Activated CD8-positive, alpha-beta memory T cell treated with anti-CD3 and anti-CD28 coated beads for 48 hours (primary cell): Measurements from ENCODE around the gene MTG2.
A peak's percentile ranks its signal among the peaks of the same experiment; 100 is the strongest.

Experiments
- DNase-seq, 3 experiments: peaks; one replicate each; pipeline ENCODE4 v3.0.0-alpha.2; 2020; ENCODE audit warnings: low read depth in 2 of 3, low spot score in 2 of 3

MTG2 gene

GRCh38 chr20:62219992-62220665 is 37.3 kb downstream of the MTG2 start, which contains the start of gene HRH3:
Gene HRH3, minus strand, starts transcription at chr20:62220278. Its CDS starts 308 bp downstream, at chr20:62219970.
- peak in 1 of 3 experiments; percentile 18 for DNase-seq

GRCh38 chr20:62220666-62221568 is 38.1 kb downstream of the MTG2 start:
- no peak for DNase-seq

DNA sequence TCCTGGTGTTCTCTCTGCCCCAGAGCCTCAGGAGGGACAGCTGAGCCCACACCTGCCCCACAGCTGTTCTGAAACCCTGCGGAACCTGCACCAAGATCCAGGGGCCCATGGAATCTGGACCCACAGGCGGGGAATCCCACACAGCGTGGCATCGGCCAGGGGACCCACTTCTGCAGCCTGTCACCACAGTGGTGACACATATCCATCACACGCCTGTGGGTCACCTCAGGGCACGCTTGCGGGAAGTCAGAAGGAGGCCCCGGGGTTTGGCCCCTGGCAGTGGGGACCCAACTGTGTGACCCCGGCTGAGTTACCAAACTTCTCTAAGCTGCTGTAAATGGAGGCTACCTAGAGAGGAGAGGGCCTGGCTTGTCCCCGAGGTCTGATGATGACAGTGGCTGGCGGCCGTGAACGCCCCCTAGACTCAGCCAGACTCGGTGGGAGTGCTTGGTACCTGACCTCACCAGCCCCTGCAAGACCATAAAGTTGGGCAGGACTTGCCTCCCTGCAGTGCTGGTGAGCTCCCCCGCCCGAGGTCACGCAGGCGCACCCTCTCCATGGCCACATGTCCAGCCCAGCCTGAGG is 39.5 kb downstream of the MTG2 start:
- DNase-seq: no peak

- no peak for DNase-seq
Observed at GRCh38 chr20:62222972-62223371, 40.1 kb downstream of the MTG2 start.

DNA sequence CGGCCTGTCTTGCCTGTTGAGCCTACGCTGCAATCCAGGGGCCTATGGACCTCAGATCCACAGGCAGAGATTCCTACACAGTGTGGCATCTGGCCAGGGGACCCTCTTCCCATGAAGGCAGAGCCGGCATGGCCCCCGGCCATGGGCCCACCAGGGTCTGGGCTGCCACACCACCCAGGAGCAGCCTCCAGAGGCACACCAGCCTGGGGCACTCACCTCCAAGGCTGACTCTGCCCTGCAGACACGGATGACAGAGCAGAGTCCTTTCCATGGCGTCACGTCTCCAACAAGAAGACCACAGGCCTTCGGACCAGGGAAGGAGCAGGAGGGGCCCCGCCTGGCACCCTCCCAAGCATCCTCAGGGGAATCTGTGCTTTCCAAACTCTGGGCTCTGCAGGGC is 40.7 kb downstream of the MTG2 start:
- DNase-seq: no peak

DNA sequence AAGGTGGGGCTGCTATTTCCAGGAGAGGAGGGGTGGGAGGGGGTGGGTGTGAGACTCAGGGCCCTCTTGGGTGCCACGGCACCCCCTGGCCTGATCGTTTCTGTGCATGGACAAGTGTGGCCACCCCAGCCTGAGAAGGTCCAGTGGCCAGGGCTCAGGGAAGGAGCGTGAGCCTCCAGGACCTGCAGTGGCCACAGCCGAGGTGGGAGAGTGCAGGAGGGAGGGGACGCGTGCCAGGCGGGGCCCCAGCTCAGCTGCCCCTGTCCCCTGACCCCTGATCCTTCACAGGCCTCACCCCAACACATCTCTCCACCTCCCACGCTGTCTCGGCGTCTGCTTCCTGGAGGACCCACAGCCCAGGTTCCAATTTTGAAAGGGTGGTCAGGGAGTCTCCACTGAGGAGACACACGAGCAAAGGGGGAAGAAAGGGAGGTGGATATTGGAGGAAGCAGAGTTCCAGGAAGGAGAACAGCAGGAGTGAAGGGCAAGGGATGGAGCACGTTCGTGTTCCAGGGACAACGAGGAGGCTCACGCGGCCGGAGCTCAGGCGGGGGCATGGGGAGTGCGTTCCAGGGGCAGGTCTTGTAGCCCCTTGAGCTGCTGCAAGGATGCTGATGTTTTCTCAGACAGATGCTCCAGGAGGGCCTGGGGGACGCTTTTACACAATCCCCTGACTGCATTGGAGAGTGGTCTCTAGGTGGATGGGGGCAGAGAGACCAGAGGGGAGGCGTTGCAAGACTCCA is 41.5 kb downstream of the MTG2 start:
- DNase-seq: no peak

- DNase-seq: no peak
Observed at GRCh38 chr20:62225026-62225425, 42.2 kb downstream of the MTG2 start.

GRCh38 chr20:62225820-62226635 is 43.2 kb downstream of the MTG2 start:
- no peak for DNase-seq

DNA sequence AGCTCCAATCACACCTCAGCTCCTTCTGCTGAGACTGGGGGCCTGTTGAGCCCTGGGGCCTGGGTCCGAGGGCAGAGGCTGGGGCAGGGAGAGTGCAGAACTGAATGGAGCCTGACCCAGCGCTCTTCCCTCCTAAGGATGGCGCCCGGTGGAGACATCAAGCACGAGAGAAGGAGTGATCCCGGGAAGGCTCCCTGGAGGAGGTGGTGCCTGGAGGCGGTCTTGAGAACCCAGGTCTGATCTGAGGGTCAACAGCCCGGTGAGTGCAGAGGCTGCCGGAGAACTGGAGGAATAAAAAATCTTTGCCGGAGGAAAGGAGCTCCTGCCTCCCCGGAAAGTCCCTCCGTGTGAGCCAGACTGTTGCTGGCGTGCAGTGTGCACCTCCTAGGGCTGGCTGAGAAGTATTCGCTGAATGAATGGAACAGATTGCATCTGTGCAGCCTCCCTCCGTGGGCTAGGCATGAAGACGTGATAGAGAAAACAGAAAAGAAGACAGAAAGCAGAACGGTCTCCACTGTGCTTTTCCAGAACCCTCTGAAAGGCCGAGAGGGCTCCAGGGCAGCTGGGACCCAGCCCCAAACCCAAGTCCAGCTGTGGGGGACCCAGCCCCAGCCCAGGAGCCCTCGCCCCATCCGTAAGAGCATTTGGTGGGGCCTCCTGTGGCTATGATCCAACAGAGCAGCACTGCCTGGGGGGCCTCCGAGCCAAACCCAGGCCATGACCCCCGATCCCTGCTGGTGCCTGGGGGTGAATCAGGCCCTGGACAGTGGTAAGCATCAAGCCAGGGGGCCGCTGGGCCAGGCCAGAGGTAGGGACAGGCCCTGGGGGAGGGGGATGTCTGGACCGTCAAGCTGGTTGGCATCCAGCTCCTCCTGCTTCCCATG is 44.1 kb downstream of the MTG2 start:
- no peak for DNase-seq

DNA sequence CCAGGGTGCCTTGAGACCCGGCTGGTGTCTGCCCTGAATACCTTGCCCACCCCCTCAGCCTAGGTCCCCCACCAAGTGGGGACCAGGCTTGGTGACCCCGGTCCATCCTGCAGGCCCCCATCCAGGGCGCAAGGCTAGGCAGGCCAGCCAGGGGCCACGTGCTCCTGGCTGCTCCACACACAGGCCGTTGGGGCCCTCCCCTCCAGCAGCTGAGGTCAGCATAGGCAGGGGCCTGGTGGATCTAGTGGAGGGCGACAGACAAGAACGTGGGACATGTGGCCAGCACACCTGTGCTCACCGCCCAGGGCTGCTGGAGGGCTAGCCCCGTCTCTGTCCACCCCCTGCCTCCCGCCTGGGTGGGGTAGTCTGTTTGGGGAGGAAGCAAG is 44.8 kb downstream of the MTG2 start:
- DNase-seq: no peak

DNA sequence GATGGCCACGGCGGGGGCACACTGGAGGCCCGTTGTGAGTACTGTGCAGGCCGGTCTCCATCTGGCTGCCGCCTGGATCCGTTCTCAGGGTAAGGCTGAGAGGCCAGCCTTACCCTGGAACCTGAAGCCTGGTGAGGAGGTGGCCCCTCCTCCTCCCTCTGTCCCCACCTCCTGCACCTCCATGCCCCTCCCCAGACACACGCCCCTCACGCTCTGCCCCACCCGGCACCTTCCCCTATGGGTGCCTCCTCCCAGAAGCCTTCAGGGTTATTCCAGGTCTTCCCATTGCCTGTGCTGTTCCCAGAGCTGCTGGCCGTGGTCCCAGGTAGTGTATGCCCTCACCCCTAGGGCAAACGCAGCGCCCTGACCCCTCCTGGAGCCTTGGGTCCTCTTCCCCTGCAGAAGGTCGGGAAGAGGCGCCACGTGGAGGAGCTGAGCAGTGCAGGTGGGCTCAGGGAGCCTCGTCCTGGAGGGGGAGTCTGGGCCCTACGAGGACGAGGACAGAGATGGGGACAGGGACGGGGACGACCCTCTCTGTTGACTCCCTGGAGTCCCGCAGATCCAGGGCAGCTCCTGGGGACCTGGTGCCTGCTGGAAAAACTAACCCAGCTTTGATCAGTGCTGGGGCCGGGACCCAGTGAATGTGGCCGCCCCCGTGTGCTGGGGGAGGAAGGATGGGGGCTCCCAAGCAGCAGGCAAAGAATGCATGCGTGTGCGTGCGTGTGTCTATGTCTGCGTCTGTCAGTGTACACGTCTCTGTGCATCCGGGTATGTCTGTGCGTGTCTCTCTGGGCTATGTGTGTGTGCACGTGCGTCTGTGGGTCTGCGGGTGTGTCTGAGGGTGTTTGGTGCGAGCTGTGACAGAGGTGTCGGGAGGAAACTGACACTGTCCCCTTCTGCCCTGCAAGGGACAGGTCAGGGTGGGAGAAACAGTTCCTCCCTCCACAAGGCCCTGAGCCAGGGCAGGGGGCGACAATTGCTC is 45.4 kb downstream of the MTG2 start:
- DNase-seq: no peak

DNA sequence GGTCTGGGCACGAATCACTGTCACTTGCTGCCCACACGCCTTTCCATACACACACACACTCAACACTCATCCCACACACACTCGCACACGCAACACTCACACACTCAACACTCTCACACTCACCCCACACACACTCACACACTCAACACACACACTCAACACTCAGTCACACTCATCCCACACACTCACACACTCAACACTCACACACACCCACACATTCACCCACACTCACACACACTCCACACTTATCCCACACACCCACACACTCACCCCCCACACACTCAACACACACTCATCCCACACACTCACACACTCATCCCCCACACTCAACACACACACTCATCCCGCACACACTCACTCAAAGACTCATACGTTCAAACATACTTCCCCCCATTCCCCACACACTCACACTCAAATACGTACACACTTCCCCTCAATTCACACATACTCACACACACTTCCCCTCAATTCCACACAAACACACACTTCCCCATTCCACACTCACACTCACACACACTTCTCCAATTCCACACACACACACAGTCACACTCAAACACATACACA is 46.2 kb downstream of the MTG2 start:
- no peak for DNase-seq

- DNase-seq: no peak
Observed at GRCh38 chr20:62229667-62230066, 46.8 kb downstream of the MTG2 start.

DNA sequence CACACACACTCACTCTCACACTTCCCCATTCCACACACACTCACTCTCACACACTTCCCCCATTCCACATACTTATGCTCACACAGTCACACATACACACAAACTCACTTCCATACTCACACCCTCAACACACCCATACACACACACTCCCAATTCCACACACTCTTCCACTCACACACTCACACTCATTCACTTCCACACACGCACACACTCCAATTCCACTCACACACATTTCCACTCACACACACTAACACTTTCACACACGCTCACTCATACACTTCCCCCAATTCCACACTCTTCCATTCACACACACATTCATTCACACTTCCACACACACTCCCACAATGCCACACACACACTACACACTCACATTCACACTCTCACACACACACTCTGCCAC is 47.4 kb downstream of the MTG2 start:
- no peak for DNase-seq

GRCh38 chr20:62230696-62231095 is 47.9 kb downstream of the MTG2 start:
- no peak for DNase-seq

GRCh38 chr20:62231292-62231691 is 48.5 kb downstream of the MTG2 start:
- DNase-seq: no peak

GRCh38 chr20:62232194-62232593 is 49.4 kb downstream of the MTG2 start:
- DNase-seq: no peak
